ENCODE data around the gene PTPRK.

DNA sequence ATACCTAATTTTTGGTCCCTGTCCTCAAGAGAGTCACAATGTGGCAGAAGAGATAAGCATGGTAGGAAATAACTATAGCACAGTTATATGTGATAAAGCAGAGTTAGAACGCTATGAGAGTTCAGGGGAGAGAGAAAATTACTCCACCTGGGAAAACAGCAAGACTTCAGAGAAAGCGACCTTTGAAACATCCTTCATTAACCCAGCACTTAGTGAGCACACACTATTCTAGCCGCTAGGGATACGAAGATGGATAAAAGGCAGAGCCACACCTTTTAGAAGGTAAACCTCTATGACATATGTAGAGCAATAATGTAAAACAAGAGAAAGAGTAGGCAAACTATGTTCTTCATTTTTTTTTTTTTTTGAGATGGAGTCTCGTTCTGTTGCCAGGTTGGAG lies 264.3 kb downstream of the PTPRK start:
- TF ChIP-seq, protein P1, sequence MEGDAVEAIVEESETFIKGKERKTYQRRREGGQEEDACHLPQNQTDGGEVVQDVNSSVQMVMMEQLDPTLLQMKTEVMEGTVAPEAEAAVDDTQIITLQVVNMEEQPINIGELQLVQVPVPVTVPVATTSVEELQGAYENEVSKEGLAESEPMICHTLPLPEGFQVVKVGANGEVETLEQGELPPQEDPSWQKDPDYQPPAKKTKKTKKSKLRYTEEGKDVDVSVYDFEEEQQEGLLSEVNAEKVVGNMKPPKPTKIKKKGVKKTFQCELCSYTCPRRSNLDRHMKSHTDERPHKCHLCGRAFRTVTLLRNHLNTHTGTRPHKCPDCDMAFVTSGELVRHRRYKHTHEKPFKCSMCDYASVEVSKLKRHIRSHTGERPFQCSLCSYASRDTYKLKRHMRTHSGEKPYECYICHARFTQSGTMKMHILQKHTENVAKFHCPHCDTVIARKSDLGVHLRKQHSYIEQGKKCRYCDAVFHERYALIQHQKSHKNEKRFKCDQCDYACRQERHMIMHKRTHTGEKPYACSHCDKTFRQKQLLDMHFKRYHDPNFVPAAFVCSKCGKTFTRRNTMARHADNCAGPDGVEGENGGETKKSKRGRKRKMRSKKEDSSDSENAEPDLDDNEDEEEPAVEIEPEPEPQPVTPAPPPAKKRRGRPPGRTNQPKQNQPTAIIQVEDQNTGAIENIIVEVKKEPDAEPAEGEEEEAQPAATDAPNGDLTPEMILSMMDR (conservative IDR thresholded peaks at IDR 0.05; ENCODE audit: low read depth, low read length) = no peak
- TF ChIP-seq EZH2 (IDR thresholded peaks at IDR 0.05; ENCODE audit: low read length, unreplicated experiment) = no peak
- TF ChIP-seq EZH2phosphoT487 (IDR thresholded peaks at IDR 0.05; ENCODE audit: borderline replicate concordance, low read length) = no peak

All from PC-3 (cell line).